ENCODE data around the gene UBA3.

UBA3 gene

DNA sequence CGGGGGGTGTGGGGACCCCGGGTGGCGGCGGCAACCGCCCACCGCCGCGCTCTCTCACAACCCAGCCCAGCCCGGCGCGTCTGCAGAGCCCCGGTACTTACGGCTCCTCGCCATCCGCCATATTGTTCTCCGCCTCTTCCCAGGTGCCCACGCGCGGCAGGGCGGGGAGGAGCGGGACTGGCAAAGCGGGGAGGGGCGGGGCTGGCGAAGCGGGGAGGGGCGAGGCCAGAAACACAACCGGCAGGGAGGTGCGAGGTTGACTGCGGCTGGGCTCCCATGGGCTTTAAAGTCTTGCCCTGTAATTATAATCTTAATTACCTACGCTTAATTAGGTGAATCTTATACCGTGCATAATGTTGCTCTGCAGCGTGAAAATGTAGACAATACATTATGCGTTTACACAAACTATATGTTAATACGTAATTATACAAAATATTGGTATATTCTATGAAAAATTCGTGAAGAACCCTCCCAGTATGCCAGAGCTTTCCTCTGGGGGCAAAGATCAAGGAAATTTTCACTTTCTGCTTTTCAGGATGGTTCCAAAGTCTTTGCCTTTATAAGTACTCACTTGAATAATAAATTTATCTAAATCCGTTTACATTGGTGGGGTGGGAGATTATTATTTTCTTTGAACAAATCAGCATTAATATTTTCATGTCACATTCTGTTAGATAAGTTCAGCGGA is at the start of gene UBA3:
Gene UBA3 (minus strand): TSS at position 133 of the 688 bp plus-strand sequence. CDS start 12 bp downstream, at position 121.
- DNase-seq, result peak; percentile 84

DNA sequence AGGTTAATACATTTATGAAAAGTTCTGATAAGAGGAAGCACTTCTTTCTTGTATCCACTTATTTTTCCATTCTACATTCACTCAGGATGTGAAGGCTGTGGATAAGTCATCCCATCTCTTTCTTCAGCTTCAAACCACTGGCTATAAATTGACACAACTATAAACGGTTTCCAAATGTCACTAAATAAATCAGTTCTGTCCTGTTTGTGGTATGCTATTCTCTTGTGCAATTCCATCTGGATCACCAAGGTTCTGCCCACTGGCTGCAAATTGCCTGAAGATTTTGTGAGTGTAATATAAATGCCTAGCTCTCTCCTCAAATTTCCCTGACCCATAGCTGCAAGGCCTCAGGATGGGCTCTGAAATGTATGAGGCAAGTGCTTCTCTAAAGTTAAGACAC is 49.4 kb upstream of the UBA3 start:
- no peak for DNase-seq

DNA sequence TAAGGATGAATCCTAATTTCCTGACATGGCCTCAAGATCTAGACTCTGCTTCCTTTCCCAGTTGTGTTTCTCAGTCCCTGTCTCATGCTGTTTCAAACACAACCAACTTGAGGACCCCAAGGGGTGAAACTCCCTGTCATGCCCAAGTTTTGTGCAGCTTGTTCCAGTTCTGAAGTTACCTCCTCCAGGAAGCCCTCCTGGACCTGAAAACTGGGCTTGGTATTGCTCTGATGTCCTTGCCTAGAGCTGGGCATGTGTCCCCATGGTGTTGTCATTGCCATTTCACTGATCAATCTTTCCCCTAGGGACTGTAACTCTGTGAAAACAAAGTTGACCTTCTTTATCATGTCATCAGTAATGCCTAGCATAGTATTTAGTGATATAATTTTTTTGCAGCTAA is 48.3 kb upstream of the UBA3 start:
- no peak for DNase-seq

DNA sequence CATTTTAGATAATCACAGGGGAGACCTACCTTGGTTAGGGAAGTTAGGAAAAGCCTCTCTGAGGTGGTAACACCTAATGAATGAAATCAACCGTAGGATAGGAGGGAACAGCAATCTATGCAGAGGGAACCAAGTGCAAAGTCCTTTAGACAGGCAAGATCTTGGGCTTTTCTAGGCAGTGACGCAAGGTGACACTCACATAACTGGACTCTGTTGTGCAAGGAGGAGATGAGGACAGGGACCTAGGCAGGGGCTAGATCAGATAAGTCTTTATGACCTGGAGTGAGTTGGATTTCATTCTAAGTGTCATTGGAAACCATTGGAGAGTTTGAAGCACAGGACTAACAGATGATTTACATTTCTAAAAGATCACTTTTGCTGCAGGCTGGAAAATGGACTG is 46.8 kb upstream of the UBA3 start:
- DNase-seq, result no peak

DNA sequence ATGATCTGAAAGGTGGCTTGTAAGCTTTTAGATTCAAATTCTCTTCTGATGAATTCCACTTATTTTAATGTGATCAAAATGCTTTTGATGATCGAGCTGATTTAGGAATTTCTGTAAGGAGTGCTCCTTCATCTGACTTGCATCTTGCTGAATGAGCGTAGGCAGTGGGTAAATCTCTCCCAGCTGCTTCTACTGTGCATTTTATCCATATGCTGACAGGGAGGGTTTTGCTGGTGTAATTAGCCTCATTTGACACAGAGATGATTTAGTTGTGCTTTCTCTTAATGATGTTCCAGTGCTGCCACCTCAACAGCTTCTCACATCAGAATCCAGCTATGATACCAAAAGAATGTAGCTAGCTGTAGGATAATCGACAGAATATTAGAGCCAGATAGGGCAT is 46.1 kb upstream of the UBA3 start:
- DNase-seq, result no peak

DNA sequence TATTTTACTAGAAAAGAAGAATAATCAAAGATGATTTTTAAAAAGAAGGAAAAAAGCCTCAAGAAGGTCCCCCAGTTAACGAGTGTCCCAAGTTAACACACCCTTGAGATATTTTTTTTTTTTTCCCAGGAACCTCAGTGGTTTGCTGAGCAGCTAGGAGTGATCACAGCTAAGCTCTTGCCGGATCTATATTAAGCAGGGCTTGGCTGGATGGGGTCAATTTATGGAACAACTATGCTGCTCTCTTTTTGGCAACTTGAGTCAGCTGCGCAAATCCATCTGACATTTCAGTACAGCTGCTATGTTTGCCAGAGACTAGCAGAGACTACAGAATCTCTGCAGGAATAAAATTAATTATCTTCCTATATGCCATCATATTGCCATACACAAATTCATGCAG is 42.2 kb upstream of the UBA3 start, which contains the start of gene LMOD3:
Gene LMOD3 (minus strand): TSS at position 193 of the 400 bp plus-strand sequence. CDS start 209 bp downstream, outside the sequence.
- no peak for DNase-seq

DNA sequence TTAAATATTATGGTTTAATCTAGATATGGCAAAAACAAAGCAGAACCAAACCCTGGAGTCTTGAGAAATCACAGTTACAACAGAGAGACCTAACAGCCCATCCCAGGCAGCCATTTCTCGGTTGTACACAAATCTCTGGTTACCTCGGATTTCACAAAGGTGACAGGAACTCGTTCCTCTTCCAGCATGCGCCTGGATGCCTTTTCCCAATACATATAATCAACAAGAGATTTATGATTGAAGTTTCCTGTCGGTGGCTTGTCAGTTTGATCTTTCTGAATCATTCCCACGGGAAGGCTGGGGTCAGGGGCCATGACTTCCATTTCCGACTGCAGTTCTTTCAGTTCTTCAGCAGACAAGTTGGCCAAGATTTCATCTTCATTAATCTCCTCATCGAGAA is 41.8 kb upstream of the UBA3 start:
- no peak for DNase-seq

DNA sequence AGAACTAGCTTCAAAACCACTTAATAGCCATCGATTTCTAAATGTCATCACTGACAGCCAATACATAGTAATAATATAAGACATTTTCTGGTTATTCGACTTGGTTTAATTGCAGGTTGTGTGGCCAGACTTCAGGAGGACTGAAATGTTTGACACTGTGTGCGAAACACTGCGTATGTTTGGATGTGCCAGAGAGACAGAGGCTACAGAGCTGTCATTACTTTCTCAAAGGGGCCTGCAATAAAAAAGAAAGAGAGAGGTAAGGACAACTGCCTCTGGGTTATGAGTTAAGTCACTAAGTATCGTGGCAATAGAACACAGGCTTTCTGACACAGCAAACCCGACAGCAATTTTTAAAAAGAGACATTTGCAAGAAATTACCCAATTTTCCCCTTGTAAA is 41.3 kb upstream of the UBA3 start:
- no peak for DNase-seq

DNA sequence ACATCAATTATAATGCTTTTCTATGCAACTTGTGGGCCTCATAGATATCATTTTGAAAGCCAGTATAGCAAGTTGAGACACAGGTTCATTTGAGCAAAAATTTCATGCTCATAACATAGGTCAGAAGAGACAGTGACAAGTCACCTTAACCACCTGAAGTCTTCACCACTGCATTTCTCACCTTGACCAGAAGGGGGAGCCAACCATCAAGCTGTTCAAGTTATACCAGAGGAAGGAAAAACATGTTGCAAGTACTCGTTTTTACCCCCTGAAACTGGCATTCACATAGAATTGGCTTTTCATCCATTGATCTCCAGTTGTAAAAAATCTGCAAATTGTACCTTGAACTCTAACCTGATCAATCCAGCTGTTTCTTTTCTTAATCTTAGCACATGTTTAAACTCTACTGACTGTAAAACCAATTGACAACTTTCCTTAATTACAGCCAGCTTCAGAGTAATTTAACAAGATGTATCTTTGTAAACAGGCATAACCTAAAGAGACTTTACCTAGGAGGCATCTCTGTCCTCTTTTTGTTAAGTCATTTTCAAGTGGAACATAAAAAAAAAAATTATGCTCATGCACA is 40.8 kb upstream of the UBA3 start:
- peak; percentile 67 for DNase-seq

DNA sequence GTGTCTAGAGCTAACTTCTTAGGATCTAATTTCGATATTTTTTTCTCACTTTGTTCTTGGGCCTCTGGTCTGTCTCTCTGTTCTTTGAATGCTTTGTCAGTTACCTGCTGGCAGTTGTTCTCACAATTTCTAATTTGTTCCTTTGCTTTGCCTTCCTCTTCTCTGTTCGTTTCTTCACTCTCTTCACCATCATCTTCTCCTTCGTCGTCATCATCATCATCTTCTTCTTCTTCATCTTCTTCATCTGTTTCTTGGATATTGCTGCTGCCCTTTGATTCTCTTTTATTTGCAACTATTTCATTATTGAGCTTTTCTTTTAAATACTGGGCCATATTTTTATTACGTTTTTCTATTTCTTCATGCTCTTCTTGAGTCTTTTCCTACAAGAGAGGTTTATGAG is 39.5 kb upstream of the UBA3 start:
- DNase-seq, result no peak

DNA sequence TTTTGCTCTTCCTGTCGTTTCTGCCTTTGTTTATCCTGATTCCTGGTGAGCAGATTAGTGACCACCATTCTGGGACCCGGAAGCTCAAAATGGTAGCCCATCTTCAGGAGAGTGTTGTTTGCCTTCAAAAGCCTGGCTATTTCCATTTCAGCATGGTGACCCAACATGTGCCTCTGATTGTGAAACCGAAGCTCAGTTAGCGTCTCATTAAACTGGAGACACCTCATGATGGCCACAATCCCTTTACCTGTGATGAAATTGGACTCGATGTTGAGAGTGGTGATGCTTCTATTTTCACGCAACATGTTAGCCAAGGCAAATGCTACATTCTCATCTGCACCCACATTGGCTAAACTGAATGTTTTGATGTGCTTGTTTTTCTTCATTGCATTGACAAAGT is 39.0 kb upstream of the UBA3 start:
- no peak for DNase-seq

DNA sequence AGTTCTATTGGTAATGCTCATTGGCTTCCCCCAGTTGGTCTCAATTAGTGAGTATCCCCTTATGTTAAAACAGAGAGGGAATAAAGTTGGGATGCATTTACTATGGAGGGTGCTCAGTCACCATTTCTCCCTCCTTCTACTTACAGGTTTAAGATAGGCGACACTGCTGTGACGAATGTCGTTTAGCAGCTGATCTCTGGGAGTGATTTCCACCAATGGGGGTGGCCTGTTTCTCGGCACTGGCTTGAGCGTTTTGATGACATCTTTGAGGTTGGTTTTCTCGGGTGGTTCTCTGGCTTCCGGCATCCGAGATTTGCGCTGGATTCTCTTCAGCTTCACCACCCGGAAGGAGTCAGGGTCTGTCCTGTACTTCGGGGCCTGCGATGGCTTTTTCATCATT is 38.4 kb upstream of the UBA3 start:
- DNase-seq, result no peak

DNA sequence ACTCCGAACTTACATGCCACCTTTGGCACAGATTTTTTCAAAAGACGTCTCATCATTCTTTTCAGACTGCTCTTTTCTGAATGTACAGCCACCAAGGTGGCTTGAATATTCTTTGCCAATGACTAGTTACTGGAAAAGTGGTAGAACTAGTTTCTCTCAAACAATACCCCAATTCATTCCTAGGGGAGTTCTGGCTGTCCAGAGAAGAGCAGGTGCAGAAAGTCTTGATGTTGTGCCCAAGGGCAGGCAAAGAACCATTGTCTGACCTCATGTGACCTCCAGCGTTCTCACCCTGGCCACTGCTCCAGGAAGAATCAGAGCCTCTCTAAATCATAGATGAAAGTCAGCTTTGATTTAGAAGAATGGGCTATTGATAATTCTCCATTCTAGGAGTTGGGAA is 36.7 kb upstream of the UBA3 start:
- no peak for DNase-seq

DNA sequence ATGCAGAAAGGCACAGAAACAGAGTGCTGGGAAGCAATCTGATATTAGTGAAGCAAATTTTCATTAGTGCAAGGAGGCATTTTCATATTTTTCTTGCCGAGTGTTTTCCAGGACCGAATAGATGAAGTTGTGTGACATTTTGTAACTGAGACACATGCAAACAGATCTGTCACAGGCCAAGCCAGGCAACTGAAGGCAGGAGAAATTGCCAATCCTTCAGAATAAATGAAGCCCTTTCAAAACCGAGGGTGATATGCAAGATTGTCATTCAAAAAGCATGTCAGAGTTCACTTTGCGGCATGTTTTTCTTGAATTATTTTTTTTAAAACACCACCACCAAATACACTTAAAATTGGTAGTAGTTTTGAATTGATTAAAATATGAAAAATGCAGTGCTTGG is 36.0 kb upstream of the UBA3 start:
- DNase-seq, result no peak

DNA sequence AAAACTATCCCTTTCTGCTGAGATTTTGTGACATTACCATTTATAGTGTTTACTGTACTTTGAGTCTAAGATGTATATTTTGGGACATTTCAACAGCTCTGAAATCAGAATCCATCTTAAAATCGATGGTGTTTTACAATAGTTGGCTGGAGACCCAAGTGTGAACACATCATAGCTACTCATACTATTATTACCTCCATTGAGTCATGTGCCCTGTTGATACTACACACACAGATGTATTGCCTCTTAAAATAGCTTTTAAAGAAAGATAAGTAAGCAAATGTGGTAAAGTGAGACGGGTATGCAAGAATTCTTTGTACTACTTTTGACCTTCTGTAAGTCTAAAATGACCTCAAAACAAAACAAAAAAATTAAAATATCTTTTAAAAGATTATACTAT is 35.6 kb upstream of the UBA3 start:
- no peak for DNase-seq

DNA sequence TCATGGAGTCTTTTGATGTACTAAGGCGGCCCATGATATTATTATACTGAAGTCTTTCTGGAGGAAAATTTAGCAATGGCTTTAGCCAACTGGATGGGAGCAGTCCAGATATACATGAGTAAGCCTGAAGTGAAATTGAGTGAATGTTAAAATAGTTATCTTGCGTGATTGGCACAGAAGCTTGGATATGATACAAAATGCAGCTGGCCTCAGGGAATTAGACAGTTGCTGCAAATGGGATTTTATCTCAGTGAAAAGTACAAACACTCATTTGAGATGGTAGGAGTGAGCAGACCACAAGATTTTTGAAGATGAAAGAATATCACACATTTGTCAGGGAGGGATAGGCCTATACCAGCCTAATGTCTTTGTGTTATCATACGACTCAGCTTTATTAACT is 33.4 kb upstream of the UBA3 start:
- DNase-seq, result no peak

DNA sequence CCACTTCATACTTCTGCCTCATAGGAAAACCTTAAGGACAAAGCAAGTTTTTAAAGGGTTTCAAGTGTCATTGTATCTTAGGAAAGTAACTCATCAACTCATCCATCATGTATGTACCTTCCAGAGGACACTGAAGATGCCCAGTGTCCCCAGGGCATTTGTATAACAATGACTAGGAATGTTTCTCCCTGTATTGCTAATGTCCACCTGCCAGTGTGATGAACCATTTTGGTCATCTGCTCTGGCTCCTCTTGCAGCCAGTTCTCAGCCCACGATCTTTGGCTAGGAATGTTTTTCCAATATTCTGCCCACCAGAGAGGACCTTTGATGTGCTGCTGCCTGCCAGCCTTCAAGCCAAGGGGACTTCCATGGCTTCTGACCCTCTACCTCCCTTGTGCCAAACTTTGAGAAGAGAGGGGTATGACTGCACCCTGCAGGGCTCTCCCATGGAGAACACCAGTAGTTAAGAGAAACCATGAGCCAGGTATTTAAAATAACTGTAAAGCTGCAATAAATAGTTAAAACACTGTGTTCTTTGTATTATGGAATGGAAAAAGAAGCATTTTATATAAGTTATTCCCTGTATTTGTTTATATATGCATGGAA is 30.9 kb upstream of the UBA3 start:
- no peak for DNase-seq

DNA sequence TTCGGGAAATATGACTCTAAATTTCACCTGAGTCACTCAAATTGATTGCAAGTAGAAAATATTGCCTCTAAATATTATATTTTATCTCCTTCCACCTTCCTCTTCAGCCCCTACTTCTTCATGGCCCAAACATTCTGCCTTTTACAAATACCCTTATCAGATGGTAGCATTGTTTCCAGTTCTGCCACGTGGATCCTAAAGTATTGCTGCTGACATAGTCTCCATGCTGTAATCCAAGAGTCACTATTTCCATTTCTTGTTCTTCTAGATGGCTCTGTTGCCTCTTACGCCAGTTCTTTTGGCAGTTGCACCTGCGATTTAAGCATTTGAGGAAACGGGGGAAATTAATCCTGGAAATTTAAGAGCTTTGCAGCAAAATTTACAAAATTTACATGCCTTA is 28.6 kb upstream of the UBA3 start:
- no peak for DNase-seq

DNA sequence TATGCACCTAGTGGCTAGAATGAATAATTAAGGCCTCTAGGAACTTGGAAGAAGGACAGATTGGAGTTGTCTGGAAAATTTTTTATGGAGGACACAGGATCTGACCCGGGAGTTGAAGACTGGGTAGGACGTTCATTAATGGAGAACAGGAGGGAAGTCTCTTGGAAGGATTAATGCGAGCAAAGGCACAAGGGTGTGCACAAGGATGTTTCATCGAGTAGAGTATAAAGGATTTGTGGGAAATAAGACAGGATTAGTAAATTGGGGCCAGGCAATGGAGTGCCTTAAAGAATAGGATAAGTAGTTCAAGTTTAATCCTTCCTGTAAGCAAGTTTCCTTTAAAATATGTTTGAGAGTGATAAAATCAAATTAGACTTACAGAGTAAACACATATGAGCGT is 27.7 kb upstream of the UBA3 start:
- no peak for DNase-seq

DNA sequence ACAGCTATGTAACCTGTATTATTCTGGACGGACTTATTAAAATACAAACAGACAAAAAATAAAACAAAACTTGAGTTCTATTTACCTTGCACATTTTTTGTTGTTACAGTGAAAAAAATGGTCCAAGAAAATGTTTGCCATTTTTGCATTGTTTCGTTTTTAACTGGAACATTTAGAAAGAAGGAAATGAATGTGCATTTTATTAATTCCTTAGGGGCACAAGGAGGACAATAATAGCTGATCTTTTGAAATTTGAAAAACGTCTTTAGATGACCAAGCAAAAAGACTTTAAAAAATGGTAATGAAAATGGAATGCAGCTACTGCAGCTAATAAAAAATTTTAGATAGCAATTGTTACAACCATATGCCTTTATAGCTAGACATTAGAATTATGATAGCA is 25.2 kb upstream of the UBA3 start:
- no peak for DNase-seq

DNA sequence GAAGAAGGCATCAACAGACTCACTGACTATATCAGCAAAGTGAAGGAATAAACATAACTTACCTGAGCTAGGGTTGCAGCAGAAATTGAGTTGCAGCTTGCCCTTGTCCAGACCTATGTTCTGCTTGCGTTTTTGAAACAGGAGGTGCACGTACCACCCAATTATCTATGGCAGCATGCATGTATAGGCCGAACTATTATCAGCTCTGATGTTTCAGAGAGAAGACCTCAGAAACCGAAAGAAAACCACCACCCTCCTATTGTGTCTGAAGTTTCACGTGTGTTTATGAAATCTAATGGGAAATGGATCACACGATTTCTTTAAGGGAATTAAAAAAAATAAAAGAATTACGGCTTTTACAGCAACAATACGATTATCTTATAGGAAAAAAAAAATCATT is 24.4 kb upstream of the UBA3 start:
- DNase-seq, result no peak

DNA sequence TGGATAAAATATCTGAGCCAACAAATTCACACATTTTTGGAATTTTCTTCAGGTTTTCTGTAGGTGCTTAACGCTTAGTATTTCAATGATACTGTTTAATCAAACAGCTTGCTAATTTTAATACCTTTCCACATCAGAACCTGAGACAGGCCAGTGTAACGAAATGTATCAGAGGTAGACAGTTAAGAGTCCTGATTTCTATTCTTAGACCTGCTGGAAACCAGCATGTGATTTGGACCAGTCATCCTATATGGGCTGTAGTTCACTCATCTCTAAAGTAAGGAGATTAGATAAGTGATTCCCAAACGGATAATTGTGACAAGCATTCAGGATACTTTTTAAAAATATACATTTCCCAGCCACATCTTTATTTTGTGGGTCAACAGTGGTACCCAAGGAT is 23.0 kb upstream of the UBA3 start:
- DNase-seq, result no peak

DNA sequence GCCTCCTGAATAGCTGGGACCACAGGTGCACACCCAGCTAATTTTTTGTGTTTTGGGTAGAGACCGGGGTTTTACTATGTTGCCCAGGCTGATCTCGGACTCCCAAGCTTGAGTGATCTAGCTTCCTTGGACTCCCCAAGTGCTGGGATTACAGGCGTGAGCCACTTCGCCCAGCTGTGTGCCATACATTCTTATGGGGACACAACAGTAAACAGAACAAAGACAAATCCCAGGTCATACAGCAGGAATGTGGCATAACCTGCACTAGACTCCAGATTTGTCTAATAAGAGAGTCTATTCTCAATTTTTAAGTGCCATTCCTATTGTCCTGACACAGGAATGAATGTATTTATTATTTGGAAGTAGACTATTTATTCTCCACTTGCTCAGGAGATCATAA is 22.2 kb upstream of the UBA3 start:
- DNase-seq, result no peak

DNA sequence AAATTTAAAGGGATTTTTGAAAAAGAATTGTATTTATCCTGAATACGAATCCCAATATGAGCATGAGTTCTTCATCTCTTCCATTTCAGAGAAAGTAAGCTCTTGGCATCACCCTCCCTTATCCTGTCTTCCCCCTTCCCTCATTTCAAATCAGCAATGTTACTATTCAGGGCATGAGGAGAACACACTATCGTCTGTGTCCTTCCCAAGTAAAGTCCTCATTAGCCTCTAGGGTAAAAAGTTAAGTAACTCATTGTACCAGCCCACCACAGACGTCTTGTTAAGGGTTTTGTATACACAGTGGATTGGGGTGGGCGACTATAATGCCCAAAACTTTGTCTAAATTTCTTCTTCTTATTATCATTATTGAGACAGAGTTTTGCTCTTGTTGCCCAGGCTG is 19.4 kb upstream of the UBA3 start:
- no peak for DNase-seq

Data from activated CD4-positive, alpha-beta T cell treated with anti-CD3 and anti-CD28 coated beads for 1 hour (primary cell).